PC-9 (cell line): ENCODE data around the gene PAX8. TPM values are rescaled to one million over a fixed set of nuclear protein-coding genes. Genes with fewer than 3 reads are reported as not detected.

Experiments used
- BruUV-seq: library from RNA; stranded (reverse); fragments of 400-500 nt; replicated peaks from 2 replicates; lab custom pipeline; 2021; lab: Mats Ljungman, UMichigan
- CTCF ChIA-PET: fragments of 300-600 bp; sonication (Branson Sonifier 250); formaldehyde crosslinking; loops from one replicate; lab custom pipeline; 2022; ENCODE audit warnings: antibody characterized with exemption; lab: Charles Lee
- POLR2A ChIA-PET: fragments of 300-600 bp; sonication (Branson Sonifier 250); formaldehyde crosslinking; loops from one replicate; lab custom pipeline; 2022; ENCODE audit warnings: antibody characterized with exemption; ENCODE audit not compliant: unreplicated experiment; lab: Charles Lee
- DNase-seq, 2 experiments: peaks; one replicate each; pipeline versions ENCODE4 v3.0.0 to v3.0.0-alpha.2; 2015 to 2022; ENCODE audit warnings: mixed read lengths in 1 of 2
- H2AFZ ChIP-seq: fragments of 200-600 bp; sonication (generic); 2 replicates; pipeline ENCODE4 v1.8.1; 2017; ENCODE audit warnings: antibody characterized with exemption
- H3F3A ChIP-seq: fragments of 200-600 bp; sonication (generic); 2 replicates; pipeline ENCODE4 v1.8.1; 2017; ENCODE audit warnings: antibody characterized with exemption, mild to moderate bottlenecking, low read depth; ENCODE audit not compliant: insufficient read depth
- H3K27ac ChIP-seq: fragments of 200-600 bp; sonication (generic); 2 replicates; pipeline ENCODE4 v1.6.1; 2016; ENCODE audit warnings: mixed run types
- H3K27me3 ChIP-seq: fragments of 200-600 bp; sonication (generic); 2 replicates; pipeline ENCODE4 v1.6.1; 2016; ENCODE audit warnings: low read depth, mixed run types; ENCODE audit not compliant: insufficient read depth
- H3K36me3 ChIP-seq: fragments of 200-600 bp; sonication (generic); 2 replicates; pipeline ENCODE4 v1.6.1; 2016; ENCODE audit warnings: low read depth, mixed run types
- H3K4me1 ChIP-seq: fragments of 200-600 bp; sonication (generic); replicated peaks from 2 replicates; pipeline ENCODE4 v1.6.1; 2016; ENCODE audit warnings: mixed run types; ENCODE audit not compliant: insufficient read depth
- H3K4me2 ChIP-seq: fragments of 200-600 bp; sonication (generic); 2 replicates; pipeline ENCODE4 v1.6.1; 2017; ENCODE audit warnings: mixed run types
- H3K4me3 ChIP-seq: fragments of 200-600 bp; sonication (generic); 2 replicates; pipeline ENCODE4 v1.6.1; 2016; ENCODE audit warnings: mixed run types
- H3K79me2 ChIP-seq: fragments of 200-600 bp; sonication (generic); 2 replicates; pipeline ENCODE4 v1.6.1; 2017; ENCODE audit warnings: low read depth, mixed run types
- H3K9me2 ChIP-seq: fragments of 200-600 bp; sonication (generic); 2 replicates; pipeline ENCODE4 v1.8.1; 2017; ENCODE audit warnings: mild to moderate bottlenecking; ENCODE audit not compliant: insufficient read depth
- H3K9me3 ChIP-seq: fragments of 200-600 bp; sonication (generic); 2 replicates; pipeline ENCODE4 v1.8.1; 2016; ENCODE audit warnings: low read depth; ENCODE audit not compliant: insufficient read depth
- H4K20me1 ChIP-seq: fragments of 200-600 bp; sonication (generic); 2 replicates; pipeline ENCODE4 v1.8.1; 2017; ENCODE audit not compliant: insufficient read depth
- CTCF ChIP-seq: fragments of 200-600 bp; sonication (generic); conservative IDR thresholded peaks from 2 replicates; pipeline ENCODE4 v1.6.1; 2017; ENCODE audit warnings: mixed run types, antibody characterized with exemption, mild to moderate bottlenecking, moderate library complexity
- EZH2 ChIP-seq: fragments of 200-600 bp; sonication (generic); IDR thresholded peaks from 2 replicates; pipeline ENCODE4 v1.8.0; 2017; ENCODE audit warnings: antibody characterized with exemption, low read depth
- intact Hi-C: fragments of 100-400 bp; cut with micrococcal nuclease; formaldehyde crosslinking; loops from one replicate; pipeline ENCODE4 v1.10.0; 2022; ENCODE audit not compliant: unreplicated experiment
- total RNA-seq: library from RNA; stranded (reverse); gene quantifications from 2 replicates; pipeline ENCODE4 v1.2.3, GENCODE V29; 2021

The PAX8 gene
- total RNA-seq, 1 experiment from 2014 or later, result 5.8 TPM

GRCh38 chr2:113238871-113239839, 39.6 kb downstream of the PAX8 start:
- H3K4me3 ChIP-seq, result peak overlapping the region; percentile 16; the same call in 1 of the 2 replicates
- H3K4me1 ChIP-seq, result peaks cover 58% of the 10 kb centered on the region
- peak overlapping the region; percentile 80 for H3K27ac ChIP-seq
- peak overlapping the region; percentile 61 for H3K4me2 ChIP-seq
- peaks cover 8% of the 10 kb centered on the region; the same call in 1 of the 2 replicates for H3K36me3 ChIP-seq
- peaks cover 45% of the 10 kb centered on the region for H3F3A ChIP-seq
- POLR2A ChIA-PET, result no interaction called here
- intact Hi-C loops, result no loop called here
- H4K20me1 ChIP-seq, result 0 out of 2 replicates have a peak, but pooled peaks cover 6% of the 10 kb centered on the region
- no peak overlapping the region for H2AFZ ChIP-seq
- CTCF ChIA-PET, result interaction anchor here (0.6 to 1.9 kb wide), 2 partner anchors 27 to 41 kb away, joined by 4 to 10 read pairs; no protein-coding TSS in a partner anchor
- no peaks in the 10 kb centered on the region for H3K9me3 ChIP-seq
- BruUV-seq, result no TSS peak
- no peak for DNase-seq
- no peaks in the 10 kb centered on the region for H3K27me3 ChIP-seq
- peaks cover 66% of the 10 kb centered on the region for H3K79me2 ChIP-seq
- no peaks in the 10 kb centered on the region for H3K9me2 ChIP-seq
- TF ChIP-seq EZH2, result no peak
- no peak for TF ChIP-seq CTCF

- no peaks in the 10 kb centered on the region for H3K27me3 ChIP-seq
- peaks cover 60% of the 10 kb centered on the region for H3K4me1 ChIP-seq
- peaks cover 8% of the 10 kb centered on the region; the same call in 1 of the 2 replicates for H3K36me3 ChIP-seq
- H3K27ac ChIP-seq, result peak overlapping the region; percentile 80
- H3K9me3 ChIP-seq, result no peaks in the 10 kb centered on the region
- peak overlapping the region; percentile 61 for H3K4me2 ChIP-seq
- no TSS peak for BruUV-seq
- DNase-seq, result peak; percentile 27 to 51
- H2AFZ ChIP-seq, result no peak overlapping the region
- H3K79me2 ChIP-seq, result peaks cover 51% of the 10 kb centered on the region
- CTCF ChIA-PET, result interaction anchor here (0.7 kb wide), 1 partner anchor 101 kb away, joined by 4 read pairs; no protein-coding TSS in a partner anchor
- H3K9me2 ChIP-seq, result no peaks in the 10 kb centered on the region
- H3K4me3 ChIP-seq, result peak overlapping the region; percentile 66
- no peak for TF ChIP-seq EZH2
- TF ChIP-seq CTCF, result no peak
- intact Hi-C loops, result no loop called here
- POLR2A ChIA-PET, result interaction anchor here (0.6 kb wide), 3 partner anchors 32 to 305 kb away, joined by 3 to 4 read pairs (median 3); no protein-coding TSS in a partner anchor
- H3F3A ChIP-seq, result peaks cover 45% of the 10 kb centered on the region
- 0 out of 2 replicates have a peak, but pooled peaks cover 6% of the 10 kb centered on the region for H4K20me1 ChIP-seq
These were observed 41.0 kb downstream of the PAX8 start for GRCh38 chr2:113237604-113238160.
